Astrocyte (in vitro differentiated cells and primary cell): ENCODE measurements around the gene HNRNPUL1.

Experiments
- CTCF ChIP-seq: IDR thresholded peaks from 2 replicates; pipeline ENCODE4 v1.5.1; 2011; ENCODE audit warnings: low read depth, mild to moderate bottlenecking, inconsistent platforms, low read length, moderate library complexity; ENCODE audit not compliant: insufficient read depth
- EZH2 ChIP-seq: IDR thresholded peaks from 2 replicates; pipeline ENCODE4 v1.6.1; 2012; ENCODE audit warnings: mild to moderate bottlenecking, low read length, inconsistent platforms; ENCODE audit not compliant: insufficient read depth

DNA sequence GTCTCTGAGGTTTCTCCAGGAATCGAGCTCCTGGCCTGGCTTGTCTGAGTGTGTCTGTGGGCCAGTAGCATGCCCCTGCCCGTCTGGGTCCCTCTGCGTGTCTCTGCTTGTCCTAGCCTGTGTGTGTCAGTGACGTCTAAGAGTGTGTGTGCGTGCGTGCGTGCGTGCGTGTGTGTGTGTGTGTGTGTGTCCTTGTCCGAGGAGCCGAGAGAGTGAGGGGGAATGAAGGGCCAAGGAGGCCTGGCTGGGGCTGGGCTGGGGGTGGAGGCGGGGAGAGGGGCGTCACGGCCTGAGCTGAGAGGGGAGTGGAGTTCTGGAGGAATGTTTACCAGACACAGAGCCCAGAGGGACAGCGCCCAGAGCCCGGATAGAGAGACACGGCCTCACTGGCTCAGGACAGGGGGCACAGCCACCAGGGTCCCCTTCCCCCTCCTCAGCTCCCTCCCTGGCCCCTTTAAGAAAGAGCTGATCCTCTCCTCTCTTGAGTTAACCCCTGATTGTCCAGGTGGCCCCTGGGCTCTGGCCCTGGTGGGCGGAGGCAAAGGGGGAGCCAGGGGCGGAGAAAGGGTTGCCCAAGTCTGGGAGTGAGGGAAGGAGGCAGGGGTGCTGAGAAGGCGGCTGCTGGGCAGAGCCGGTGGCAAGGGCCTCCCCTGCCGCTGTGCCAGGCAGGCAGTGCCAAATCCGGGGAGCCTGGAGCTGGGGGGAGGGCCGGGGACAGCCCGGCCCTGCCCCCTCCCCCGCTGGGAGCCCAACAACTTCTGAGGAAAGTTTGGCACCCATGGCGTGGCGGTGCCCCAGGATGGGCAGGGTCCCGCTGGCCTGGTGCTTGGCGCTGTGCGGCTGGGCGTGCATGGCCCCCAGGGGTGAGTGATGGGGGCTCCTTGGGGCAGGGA lies 45.3 kb upstream of the HNRNPUL1 start, which contains the start of gene AXL:
- no peak for TF ChIP-seq CTCF
- TF ChIP-seq EZH2 = no peak
